ENCODE results near the gene SSNA1.

SSNA1 gene

GRCh38 chr9:137206602-137207001 lies 18.1 kb downstream of the SSNA1 start:
- TF ChIP-seq EP300 (IDR thresholded peaks at IDR 0.05; ENCODE audit: borderline replicate concordance) = no peak
- TF ChIP-seq TCF12 (IDR thresholded peaks at IDR 0.05; ENCODE audit: low read depth) = no peak
- TF ChIP-seq ZBTB7A (IDR thresholded peaks at IDR 0.05; ENCODE audit: low read depth) = no peak
- TF ChIP-seq MAX (IDR thresholded peaks at IDR 0.05) = no peak
- TF ChIP-seq FOXM1 (IDR thresholded peaks at IDR 0.05; ENCODE audit: borderline replicate concordance, low read depth) = no peak
- no peak for TF ChIP-seq REST (IDR thresholded peaks at IDR 0.05; ENCODE audit: low read depth)
- no peak for TF ChIP-seq TEAD4 (IDR thresholded peaks at IDR 0.05)

- TF ChIP-seq FOXM1 (IDR thresholded peaks at IDR 0.05; ENCODE audit: borderline replicate concordance, low read depth) (no peak), ZBTB7A (IDR thresholded peaks at IDR 0.05; ENCODE audit: low read depth) (no peak), EP300 (IDR thresholded peaks at IDR 0.05; ENCODE audit: borderline replicate concordance) (no peak), NFIC (IDR thresholded peaks at IDR 0.05) (no peak), RAD21 (IDR thresholded peaks at IDR 0.05; ENCODE audit: low read depth) (no peak), CEBPB (IDR thresholded peaks at IDR 0.05) (no peak), YY1 (IDR thresholded peaks at IDR 0.05; ENCODE audit: low read depth) (no peak), USF1 (IDR thresholded peaks at IDR 0.05) (no peak)
Observed at GRCh38 chr9:137211532-137211931, 23.1 kb downstream of the SSNA1 start.

- no peak for TF ChIP-seq ZBTB7A (IDR thresholded peaks at IDR 0.05; ENCODE audit: low read depth)
- TF ChIP-seq EGR1 (IDR thresholded peaks at IDR 0.05) = no peak
Observed at GRCh38 chr9:137212520-137212919, 24.0 kb downstream of the SSNA1 start.

GRCh38 chr9:137213160-137214060 lies 24.9 kb downstream of the SSNA1 start:
- TF ChIP-seq RAD21 (IDR thresholded peaks at IDR 0.05; ENCODE audit: low read depth) (peak; percentile 30; the same call in 1 of the 2 replicates), ZBTB7A (IDR thresholded peaks at IDR 0.05; ENCODE audit: low read depth) (no peak), FOXM1 (IDR thresholded peaks at IDR 0.05; ENCODE audit: borderline replicate concordance, low read depth) (no peak)

- no peak for TF ChIP-seq EGR1 (IDR thresholded peaks at IDR 0.05)
- no peak for TF ChIP-seq TEAD4 (IDR thresholded peaks at IDR 0.05)
- TF ChIP-seq ZBTB7A (IDR thresholded peaks at IDR 0.05; ENCODE audit: low read depth) = no peak
- no peak for TF ChIP-seq TAF1 (IDR thresholded peaks at IDR 0.05; ENCODE audit: low read depth)
- TF ChIP-seq NFIC (IDR thresholded peaks at IDR 0.05) = no peak
- TF ChIP-seq REST (IDR thresholded peaks at IDR 0.05; ENCODE audit: low read depth) = no peak
- no peak for TF ChIP-seq USF1 (IDR thresholded peaks at IDR 0.05)
- no peak for TF ChIP-seq FOXM1 (IDR thresholded peaks at IDR 0.05; ENCODE audit: borderline replicate concordance, low read depth)
- TF ChIP-seq EP300 (IDR thresholded peaks at IDR 0.05; ENCODE audit: borderline replicate concordance) = no peak
- TF ChIP-seq MAX (IDR thresholded peaks at IDR 0.05) = no peak
- TF ChIP-seq CREB1 (IDR thresholded peaks at IDR 0.05; ENCODE audit: low read depth) = no peak
- TF ChIP-seq TCF12 (IDR thresholded peaks at IDR 0.05; ENCODE audit: low read depth) = no peak
- TF ChIP-seq CEBPB (IDR thresholded peaks at IDR 0.05) = no peak
Observed at GRCh38 chr9:137214620-137215019, 26.1 kb downstream of the SSNA1 start.

GRCh38 chr9:137215196-137215986 lies 26.9 kb downstream of the SSNA1 start:
- TF ChIP-seq CREB1 (IDR thresholded peaks at IDR 0.05; ENCODE audit: low read depth) (no peak), EP300 (IDR thresholded peaks at IDR 0.05; ENCODE audit: borderline replicate concordance) (no peak), TEAD4 (IDR thresholded peaks at IDR 0.05) (no peak), REST (IDR thresholded peaks at IDR 0.05; ENCODE audit: low read depth) (no peak), YY1 (IDR thresholded peaks at IDR 0.05; ENCODE audit: low read depth) (no peak), RAD21 (IDR thresholded peaks at IDR 0.05; ENCODE audit: low read depth) (no peak), EGR1 (IDR thresholded peaks at IDR 0.05) (no peak), TAF1 (IDR thresholded peaks at IDR 0.05; ENCODE audit: low read depth) (no peak), FOXM1 (IDR thresholded peaks at IDR 0.05; ENCODE audit: borderline replicate concordance, low read depth) (no peak), ZBTB7A (IDR thresholded peaks at IDR 0.05; ENCODE audit: low read depth) (no peak), CEBPB (IDR thresholded peaks at IDR 0.05) (no peak), TCF12 (IDR thresholded peaks at IDR 0.05; ENCODE audit: low read depth) (no peak), MAX (IDR thresholded peaks at IDR 0.05) (no peak), NFIC (IDR thresholded peaks at IDR 0.05) (no peak), USF1 (IDR thresholded peaks at IDR 0.05) (no peak)

Data from Ishikawa (cell line).